Stimulated activated CD8-positive, alpha-beta memory T cell treated with anti-CD3 and anti-CD28 coated beads, Interleukin-4, amount 100 ng/mL, for 4 hours (primary cell): Measurements from ENCODE around the gene INTS3.
A peak's percentile ranks its signal among the peaks of the same experiment; 100 is the strongest.
"Not testable (repeated sequence)": the region's sequence is repeated elsewhere in the genome, so short reads cannot be mapped to it uniquely, and the experiment has no call there.

Experiments
- DNase-seq, 2 donors: peaks; one replicate each; pipeline ENCODE4 v3.0.0-alpha.2; 2020; ENCODE audit warnings: low read depth in 2 of 2, low spot score in 1 of 2

Gene INTS3

DNA sequence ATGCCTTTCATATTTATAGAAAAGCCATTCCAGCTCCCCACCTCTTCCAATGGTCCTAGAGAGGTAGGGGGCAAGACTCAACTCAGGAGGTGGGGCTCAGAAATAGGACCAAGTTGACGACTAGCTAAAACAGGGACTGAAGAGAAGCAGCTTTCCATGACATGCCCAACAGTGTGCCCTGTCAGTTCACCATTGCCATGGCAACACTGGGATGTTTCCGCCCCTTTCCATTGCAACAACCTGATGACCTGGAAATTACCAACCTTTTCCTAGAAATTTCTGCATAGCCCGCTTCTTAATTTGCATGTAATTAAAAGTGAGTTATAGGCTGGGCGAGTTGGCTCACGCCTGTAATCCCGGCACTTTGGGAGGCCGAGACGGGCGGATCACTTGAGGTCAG, 22.4 kb upstream of the INTS3 start:
- DNase-seq, result no peak

DNA sequence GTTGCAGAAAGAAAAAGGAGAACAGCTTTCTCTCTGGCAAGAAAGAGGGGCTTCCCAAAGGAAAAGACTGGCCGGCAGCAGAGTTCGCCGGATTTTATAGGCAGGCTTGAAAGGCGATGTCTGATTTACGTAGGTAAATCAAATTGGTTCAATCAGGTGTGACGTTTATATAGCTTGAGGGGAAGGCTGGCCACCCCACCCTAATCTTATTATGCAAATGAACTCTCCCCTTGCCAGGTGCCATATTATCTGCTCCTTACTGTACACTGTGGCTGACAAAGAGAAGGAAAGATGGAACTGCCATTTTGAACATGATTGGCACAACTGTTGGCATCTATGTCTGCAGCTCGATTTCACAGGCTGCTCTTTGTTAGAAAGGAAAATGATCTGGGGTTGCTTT, 16.8 kb upstream of the INTS3 start:
- no peak for DNase-seq

GRCh38 chr1:153716211-153716610, 11.6 kb upstream of the INTS3 start:
- not testable (repeated sequence) for DNase-seq

DNA sequence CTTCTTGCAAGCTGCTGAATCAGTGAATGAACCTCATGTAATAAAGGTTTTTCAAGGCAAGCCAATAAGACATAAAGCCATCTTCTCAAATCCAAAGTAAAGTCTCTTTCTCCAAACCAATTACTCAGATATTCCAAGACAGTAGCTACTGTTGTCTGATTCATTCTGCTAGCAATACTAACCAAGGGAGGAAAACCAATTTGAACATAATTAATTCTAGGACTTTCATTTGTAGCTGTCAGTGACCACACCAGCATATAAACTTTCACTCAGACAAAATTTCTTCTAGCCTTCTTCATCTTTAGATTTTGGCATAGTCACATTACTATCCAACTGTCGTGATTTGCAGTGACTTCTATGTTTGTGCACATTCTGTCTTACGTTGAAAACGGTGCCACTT, 10.5 kb upstream of the INTS3 start:
- no peak for DNase-seq

GRCh38 chr1:153723687-153724086, 4.2 kb upstream of the INTS3 start:
- no peak for DNase-seq

DNA sequence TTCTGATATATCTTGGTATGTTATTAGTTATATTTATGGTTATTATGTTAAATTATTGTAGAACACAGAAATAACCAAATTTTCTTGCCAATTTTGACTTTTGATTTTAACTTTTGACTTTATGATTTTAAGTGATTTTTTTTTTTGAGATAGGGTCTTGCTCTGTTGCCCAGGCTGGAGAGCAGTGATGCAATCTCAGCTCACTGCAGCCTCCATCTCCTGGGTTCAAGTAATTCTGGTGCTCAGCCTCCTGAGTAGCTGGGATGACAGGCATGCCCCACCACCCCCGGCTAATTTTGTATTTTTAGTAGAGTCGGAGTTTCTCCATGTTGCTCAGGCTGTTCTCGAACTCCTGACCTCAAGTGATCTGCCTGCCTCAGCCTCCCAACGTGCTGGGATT, 3.2 kb upstream of the INTS3 start:
- not testable (repeated sequence) for DNase-seq

DNA sequence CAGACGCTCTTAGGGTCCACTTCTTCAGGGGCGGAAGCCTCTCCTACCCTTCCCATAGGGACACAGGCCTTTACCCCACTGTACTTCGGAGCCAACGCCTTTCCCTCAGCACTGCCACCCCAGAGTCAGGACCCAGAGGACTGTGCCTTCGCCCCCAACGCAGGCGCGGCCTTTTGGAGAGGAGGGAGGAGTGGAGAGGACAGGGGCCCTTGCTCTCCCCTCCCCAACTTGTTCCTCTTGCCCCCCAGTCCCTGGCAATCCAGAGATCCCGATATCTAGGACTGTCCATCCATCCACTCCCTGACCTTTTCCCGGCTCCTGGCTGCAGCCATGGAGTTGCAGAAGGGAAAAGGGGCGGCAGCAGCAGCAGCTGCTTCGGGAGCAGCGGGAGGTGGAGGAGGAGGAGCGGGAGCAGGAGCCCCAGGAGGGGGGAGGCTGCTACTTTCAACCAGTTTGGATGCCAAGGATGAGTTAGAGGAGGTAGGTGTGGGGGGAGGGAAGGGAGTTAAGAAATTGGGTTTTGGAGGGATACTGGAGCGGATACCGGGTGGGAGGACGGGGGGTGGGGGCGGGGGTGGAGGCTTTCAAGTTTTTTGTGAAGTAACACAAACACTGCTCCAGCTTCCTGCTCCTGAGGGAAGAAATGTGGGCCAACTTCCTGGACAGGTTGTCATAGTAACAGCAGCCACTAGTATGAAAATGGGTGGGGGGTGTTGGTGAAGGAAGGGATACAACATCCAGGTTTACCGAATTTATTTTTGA, 636 bp downstream of the INTS3 start:
- DNase-seq, result no peak

- DNase-seq, result no peak
These were observed 2.7 kb downstream of the INTS3 start for GRCh38 chr1:153730468-153730988.

DNA sequence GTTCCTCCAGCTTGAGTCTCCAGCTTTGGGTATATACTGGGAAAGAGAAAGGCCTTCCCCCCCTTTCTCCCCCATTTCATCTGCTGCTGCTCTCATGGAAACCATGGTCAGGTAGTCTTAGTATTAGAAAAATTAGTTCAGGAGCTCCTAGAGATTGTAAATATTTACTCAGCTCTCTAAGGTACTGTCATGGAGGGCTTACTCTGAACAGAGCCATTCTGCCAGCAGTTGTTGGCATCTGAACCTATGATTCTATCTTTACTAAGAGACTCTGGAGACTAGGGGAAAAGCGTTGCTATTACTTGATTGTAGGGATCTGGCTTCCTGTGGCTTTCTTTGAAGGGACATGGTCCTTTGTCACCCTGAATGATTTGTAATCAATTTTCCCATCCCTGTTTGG, 6.1 kb downstream of the INTS3 start:
- no peak for DNase-seq

- DNase-seq, result no peak
These were observed 6.7 kb downstream of the INTS3 start for GRCh38 chr1:153734396-153735089.

GRCh38 chr1:153735090-153735420, 7.2 kb downstream of the INTS3 start:
- no peak for DNase-seq

DNA sequence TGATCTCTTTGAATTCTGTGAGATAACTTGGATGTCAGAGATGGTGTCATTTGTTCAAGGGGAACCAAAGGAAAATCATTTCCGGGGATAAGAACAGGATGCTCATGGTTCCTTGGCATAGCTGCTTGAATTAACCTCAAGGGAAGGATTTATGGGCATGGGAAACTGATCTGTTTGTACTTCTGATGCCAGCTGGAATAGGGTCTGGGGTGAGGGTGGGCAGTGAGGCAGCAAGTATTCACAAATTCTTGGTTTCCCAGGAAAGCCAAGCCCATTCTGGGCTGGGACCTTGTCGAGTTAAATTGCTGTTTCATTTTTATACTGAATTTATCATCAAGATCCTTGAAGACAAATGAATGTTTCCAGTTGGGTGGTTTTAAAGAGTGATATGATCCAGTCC, 14.1 kb downstream of the INTS3 start:
- no peak for DNase-seq

DNA sequence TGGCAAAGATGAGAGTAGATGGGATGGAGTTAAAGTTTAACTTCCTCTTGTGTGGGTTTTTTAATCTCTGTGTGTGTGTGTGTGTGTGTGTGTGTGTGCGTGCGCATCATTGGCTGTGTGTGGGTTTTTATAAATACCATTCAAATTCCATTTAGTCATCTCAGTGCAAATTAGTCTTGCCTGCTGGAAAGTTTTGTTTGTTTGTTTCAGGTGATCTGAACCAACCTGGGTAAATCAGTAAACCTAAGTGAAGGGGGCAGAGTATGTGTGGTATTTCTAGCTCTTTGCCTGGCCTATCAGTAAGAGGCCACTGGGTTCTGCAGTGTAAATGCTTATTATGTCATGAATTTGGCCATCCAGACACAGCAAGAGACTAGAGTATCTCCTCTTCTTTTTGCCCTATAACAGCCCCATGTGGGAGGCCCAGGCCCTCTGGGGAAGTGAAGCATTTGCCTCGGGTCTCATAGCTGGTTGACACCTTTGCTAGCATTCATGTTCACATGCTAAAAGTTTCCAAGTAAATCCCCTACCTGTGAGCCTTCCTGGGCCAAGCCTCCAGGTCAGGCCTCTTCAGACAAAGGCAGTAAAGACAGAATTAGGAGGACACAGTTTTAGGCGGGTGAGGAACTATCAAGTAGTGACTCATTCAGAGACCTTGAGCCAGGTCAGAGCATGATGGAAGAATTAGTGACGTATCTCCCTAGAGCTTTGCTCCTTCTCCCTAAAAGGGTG, 14.7 kb downstream of the INTS3 start:
- DNase-seq, result no peak

- DNase-seq, result no peak
These were observed 17.6 kb downstream of the INTS3 start for GRCh38 chr1:153745417-153745816.

DNA sequence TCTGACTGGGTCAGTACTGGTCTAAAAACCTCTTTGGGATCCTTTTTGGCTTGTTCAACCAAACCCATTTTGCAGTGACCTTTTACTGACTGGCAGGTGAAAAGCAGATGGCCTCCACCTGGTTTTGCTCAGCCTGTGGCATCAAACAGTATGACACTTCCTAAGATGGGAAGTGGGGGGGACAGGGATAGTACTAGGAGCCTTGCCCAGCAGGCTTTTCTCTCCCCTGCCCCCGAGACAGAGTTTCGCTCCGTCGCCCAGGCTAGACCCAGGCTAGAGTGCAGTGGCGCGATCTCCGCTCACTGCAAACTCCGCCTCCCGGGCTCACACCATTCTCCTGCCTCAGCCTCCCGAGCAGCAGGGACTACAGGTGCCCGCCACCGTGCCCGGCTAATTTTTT, 18.3 kb downstream of the INTS3 start:
- DNase-seq, result no peak

DNA sequence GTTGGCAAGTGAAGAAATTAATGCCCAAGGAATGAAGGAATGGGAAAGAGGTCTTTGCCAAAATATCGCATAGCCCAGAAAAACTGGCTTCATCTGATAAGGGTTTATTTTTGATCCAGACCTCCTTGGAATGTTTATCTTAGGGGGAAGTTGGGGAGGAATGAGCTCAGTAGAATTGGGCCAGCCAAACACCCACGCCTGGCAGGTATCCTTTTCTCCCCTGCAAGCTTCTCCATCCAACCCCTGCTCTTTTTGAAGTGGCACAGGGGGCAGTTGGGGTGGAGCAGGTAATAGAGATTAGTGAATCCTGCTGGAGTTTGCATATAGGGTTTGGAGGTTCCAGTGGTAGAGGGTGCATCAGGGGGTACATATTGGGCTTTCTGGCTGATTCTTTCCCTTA, 21.1 kb downstream of the INTS3 start:
- no peak for DNase-seq

DNA sequence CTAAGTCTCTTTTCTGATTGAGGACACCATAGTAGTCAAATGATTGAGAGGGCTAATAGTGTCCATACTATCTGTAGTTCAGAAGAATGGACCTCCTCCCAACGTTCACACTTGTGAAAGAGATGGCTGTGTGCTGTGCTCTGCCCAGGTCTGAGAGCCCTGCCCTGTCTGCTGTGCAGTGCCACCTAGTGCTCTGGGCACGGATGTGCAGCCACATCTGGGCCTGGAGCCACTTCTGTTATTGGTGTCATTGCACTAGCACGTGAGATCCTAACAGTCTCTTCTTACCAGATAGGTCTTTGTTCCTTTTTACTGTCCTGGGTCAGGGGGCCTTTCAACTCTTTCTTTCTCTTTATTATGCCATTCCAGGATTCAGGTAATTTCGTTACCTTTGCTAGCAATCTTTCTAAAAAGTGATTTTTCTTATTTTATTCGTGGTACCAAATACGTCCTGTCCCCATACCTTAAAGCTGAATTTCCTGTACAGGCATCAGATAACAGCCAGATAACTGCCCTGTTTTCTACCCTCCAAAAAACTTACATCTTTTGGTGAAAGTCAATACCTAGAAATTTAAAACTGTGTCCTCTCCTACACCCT, 21.7 kb downstream of the INTS3 start:
- peak; percentile 54 to 61 for DNase-seq

DNA sequence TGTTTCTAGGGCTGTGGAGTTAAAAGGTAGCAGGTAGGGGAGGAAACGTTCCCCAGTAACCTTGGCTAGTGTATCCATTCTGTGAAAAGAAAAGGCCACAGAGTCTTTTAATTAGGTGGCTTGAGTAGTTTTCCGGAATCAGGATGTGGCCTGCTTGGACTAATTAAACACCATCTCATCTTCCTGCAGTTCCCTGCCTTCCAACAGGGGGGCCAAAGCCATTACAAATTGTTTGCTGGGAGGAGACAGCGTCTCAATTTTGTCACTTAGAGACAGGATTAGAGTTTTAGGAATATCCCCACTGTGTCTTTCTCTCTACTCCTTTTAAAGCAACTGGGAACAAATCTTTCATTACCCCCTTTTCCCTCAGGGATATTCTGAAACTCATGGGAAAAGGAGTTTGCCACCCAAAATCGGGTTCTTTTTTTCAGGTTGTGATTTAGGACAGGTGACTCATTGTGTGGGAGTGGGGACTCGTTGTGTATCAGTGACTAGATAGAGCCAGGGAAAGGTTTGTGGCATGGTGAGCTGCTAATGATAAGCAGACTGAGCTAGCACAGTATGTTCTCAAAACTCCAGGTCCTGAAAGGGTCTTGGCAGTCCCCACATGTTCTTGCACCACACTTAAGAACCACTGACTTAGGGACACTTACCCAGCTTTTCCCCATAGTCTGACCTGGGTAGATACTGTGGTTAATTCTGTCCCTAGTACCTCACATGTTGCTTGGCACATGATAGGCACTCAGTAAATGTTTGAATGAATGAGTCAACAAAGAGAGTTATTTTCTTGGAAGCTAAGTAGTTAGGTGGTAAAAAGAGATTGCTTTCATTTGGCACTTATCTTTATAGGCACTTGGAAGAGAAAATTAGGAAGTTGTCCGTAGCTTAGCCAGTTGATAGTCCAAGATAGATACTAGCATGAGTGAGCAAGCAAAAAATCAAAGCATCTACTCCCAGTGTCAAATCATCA, 22.5 kb downstream of the INTS3 start:
- no peak for DNase-seq

DNA sequence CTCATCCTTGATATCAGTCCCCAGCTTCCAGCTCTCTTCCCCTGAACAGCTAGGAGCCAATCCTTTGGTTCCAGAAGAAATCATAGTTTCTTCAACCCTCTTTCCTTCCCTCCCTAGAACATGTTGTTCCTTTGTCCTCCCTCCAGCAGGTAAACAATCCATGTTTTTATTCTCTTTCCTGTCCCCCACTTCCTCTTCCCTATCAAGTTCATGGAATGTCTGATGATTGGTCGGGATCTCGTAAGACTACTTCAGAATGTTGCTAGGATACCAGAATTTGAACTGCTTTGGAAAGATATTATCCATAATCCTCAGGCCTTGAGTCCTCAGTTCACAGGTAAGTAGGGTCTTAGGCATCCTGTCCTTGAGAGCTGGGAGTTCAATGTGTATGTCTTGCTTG, 24.2 kb downstream of the INTS3 start:
- DNase-seq, result no peak

DNA sequence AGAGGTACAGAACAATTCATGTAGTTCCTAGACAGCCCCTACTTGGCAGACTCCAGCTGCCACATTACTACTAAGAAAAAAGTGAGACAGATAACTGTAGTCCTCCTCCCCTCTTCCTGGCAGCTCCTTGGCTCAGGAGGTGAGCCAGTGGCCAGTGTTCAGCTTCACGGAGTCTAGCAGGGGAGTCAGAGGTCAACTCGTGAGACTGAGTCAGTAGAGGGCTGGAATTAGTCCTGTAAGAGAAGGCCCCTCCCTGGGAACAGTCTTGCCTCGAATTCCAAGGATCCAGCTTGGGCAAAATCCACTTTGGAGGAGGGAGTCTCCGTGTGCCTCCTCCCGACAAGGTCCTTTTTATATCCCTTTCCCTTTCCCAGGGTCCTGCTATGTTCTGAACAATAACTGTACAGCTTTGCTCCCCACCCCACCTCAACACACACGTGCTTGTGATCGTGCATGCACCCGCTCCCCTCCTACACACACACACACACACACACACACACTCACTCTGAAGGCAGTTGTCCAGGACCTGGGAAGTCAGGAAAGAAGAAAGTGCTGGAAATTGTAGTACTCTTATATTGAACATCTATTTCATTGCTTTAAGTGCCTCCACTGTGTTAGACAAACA, 24.8 kb downstream of the INTS3 start:
- no peak for DNase-seq
